ENCODE results near the gene EFS. TPM values are rescaled to one million over a fixed set of nuclear protein-coding genes. Genes with fewer than 3 reads are reported as not detected.
"Not testable (repeated sequence)": the region's sequence is repeated elsewhere in the genome, so short reads cannot be mapped to it uniquely, and the experiment has no call there.

Gene EFS
- total RNA-seq, 4 donors from 2014 or later, result 10.1 to 21.4 (median 12.8) TPM

DNA sequence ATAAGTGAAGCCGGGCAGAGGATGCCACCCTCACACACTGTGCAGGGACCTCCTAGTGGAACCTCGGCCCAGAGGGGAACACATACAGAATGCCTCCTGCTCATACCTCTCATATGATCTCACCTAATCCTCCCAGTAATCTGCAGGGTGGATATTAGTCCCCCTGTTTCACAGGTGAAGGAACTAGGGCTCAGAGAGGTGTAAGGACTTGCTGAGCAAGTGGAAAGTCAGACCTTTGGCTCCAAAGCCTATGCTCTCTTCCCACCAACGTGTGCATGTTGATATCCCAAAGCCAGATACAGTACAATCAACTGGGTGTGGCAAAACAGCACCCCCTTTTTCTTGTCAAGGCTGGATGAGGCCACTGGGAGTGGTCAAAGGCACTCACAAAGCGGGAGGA, 38.9 kb upstream of the EFS start:
- no peak for DNase-seq (ENCODE audit: extremely low spot score)
- intact Hi-C loops (cut with DNase I), result no loop called here
- no peaks in the 10 kb centered on the region for H3K9me3 ChIP-seq
- peaks cover 0 to 76% (median 0%) of the 10 kb centered on the region in 4 donors for H3K36me3 ChIP-seq
- WGBS, result 75% methylated on average over 4 of the region's 4 CpGs
- TF ChIP-seq EP300 (IDR thresholded peaks at IDR 0.05) (no peak), POLR2A (IDR thresholded peaks at IDR 0.05; ENCODE audit: low read depth) (no peak), POLR2AphosphoS5 (IDR thresholded peaks at IDR 0.05) (no peak)
- TF ChIP-seq, protein P1, sequence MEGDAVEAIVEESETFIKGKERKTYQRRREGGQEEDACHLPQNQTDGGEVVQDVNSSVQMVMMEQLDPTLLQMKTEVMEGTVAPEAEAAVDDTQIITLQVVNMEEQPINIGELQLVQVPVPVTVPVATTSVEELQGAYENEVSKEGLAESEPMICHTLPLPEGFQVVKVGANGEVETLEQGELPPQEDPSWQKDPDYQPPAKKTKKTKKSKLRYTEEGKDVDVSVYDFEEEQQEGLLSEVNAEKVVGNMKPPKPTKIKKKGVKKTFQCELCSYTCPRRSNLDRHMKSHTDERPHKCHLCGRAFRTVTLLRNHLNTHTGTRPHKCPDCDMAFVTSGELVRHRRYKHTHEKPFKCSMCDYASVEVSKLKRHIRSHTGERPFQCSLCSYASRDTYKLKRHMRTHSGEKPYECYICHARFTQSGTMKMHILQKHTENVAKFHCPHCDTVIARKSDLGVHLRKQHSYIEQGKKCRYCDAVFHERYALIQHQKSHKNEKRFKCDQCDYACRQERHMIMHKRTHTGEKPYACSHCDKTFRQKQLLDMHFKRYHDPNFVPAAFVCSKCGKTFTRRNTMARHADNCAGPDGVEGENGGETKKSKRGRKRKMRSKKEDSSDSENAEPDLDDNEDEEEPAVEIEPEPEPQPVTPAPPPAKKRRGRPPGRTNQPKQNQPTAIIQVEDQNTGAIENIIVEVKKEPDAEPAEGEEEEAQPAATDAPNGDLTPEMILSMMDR (IDR thresholded peaks at IDR 0.05), result no peak
- no peak overlapping the region for H3K4me3 ChIP-seq
- peaks cover 0 to 2% (median 0%) of the 10 kb centered on the region in 4 donors for H3K4me1 ChIP-seq
- peaks cover 0 to 16% (median 0%) of the 10 kb centered on the region in 4 donors for H3K27me3 ChIP-seq
- H3K27ac ChIP-seq (replicated peaks in 1 of 4), result no peak overlapping the region

GRCh38 chr14:23403139-23403438, 38.1 kb upstream of the EFS start:
- H3K27me3 ChIP-seq, result peaks cover 0 to 16% (median 0%) of the 10 kb centered on the region in 4 donors
- 55% methylated on average over 7 of the region's 7 CpGs for WGBS
- H3K4me3 ChIP-seq, result no peak overlapping the region
- no peaks in the 10 kb centered on the region for H3K4me1 ChIP-seq
- H3K9me3 ChIP-seq, result no peaks in the 10 kb centered on the region
- H3K27ac ChIP-seq (replicated peaks in 1 of 4), result no peak overlapping the region
- H3K36me3 ChIP-seq, result peaks cover 0 to 84% (median 0%) of the 10 kb centered on the region in 4 donors
- TF ChIP-seq EP300 (IDR thresholded peaks at IDR 0.05), result no peak
- TF ChIP-seq POLR2A (IDR thresholded peaks at IDR 0.05; ENCODE audit: low read depth), result no peak
- TF ChIP-seq POLR2AphosphoS5 (IDR thresholded peaks at IDR 0.05), result no peak
- TF ChIP-seq, protein P1 (IDR thresholded peaks at IDR 0.05), result no peak
- intact Hi-C loops (cut with DNase I), result no loop called here
- no peak for DNase-seq (ENCODE audit: extremely low spot score)

- H3K4me1 ChIP-seq, result no peaks in the 10 kb centered on the region
- no peak overlapping the region for H3K27ac ChIP-seq (replicated peaks in 1 of 4)
- DNase-seq (ENCODE audit: extremely low spot score), result no peak
- no peak overlapping the region for H3K4me3 ChIP-seq
- intact Hi-C loops (cut with DNase I), result no loop called here
- TF ChIP-seq, protein P1 (IDR thresholded peaks at IDR 0.05), result no peak
- TF ChIP-seq EP300 (IDR thresholded peaks at IDR 0.05) (no peak), POLR2AphosphoS5 (IDR thresholded peaks at IDR 0.05) (no peak), POLR2A (IDR thresholded peaks at IDR 0.05; ENCODE audit: low read depth) (no peak)
- H3K9me3 ChIP-seq, result no peaks in the 10 kb centered on the region
- peaks cover 0 to 87% (median 0%) of the 10 kb centered on the region in 4 donors for H3K36me3 ChIP-seq
- 61% methylated on average over 24 of the region's 25 CpGs for WGBS
- peaks cover 0 to 15% (median 0%) of the 10 kb centered on the region in 4 donors for H3K27me3 ChIP-seq
Observed at GRCh38 chr14:23402296-23403138, 37.5 kb upstream of the EFS start.

GRCh38 chr14:23401291-23401690, 36.3 kb upstream of the EFS start:
- Histone ChIP-seq H3K4me1 (no peaks in the 10 kb centered on the region), H3K27me3 (peaks cover 0 to 12% (median 0%) of the 10 kb centered on the region in 4 donors), H3K4me3 (no peak overlapping the region), H3K9me3 (no peaks in the 10 kb centered on the region), H3K36me3 (peaks cover 0 to 90% (median 0%) of the 10 kb centered on the region in 4 donors), H3K27ac (replicated peaks in 1 of 4) (no peak overlapping the region)
- no peak for DNase-seq (ENCODE audit: extremely low spot score)
- TF ChIP-seq POLR2A (IDR thresholded peaks at IDR 0.05; ENCODE audit: low read depth) (no peak), EP300 (IDR thresholded peaks at IDR 0.05) (no peak), POLR2AphosphoS5 (IDR thresholded peaks at IDR 0.05) (no peak)
- TF ChIP-seq, protein P1 (IDR thresholded peaks at IDR 0.05), result no peak
- WGBS, result 85% methylated on average over 3 of the region's 4 CpGs
- intact Hi-C loops (cut with DNase I), result no loop called here

GRCh38 chr14:23400496-23401149, 35.7 kb upstream of the EFS start:
- H3K4me1 ChIP-seq; H3K4me3 ChIP-seq; DNase-seq (ENCODE audit: extremely low spot score); H3K9me3 ChIP-seq; intact Hi-C loops (cut with DNase I); H3K27ac ChIP-seq (replicated peaks in 1 of 4): not testable (repeated sequence)
- peaks cover 0 to 90% (median 0%) of the 10 kb centered on the region in 4 donors for H3K36me3 ChIP-seq
- WGBS, result 82% methylated on average over 16 of the region's 16 CpGs
- peaks cover 0 to 12% (median 0%) of the 10 kb centered on the region in 4 donors for H3K27me3 ChIP-seq
